HepG2 (cell line): ENCODE results near the gene MTF2. TPM values are rescaled to one million over a fixed set of nuclear protein-coding genes. Genes with fewer than 3 reads are reported as not detected.

Experiments
- AGO2 ChIP-seq: fragments of 200-400 bp; formaldehyde crosslinking; optimal IDR thresholded peaks from 2 replicates; pipeline ENCODE3; 2017; ENCODE audit warnings: mild to moderate bottlenecking, low read depth, low read length, moderate library complexity
- ATF1 ChIP-seq: IDR thresholded peaks from 2 replicates; pipeline ENCODE4 v1.6.1; 2016; ENCODE audit warnings: mild to moderate bottlenecking, control low read depth
- FOXO1 ChIP-seq: sonication (generic); formaldehyde crosslinking; IDR thresholded peaks from 2 replicates; pipeline ENCODE4 v1.4.0; 2020; ENCODE audit warnings: missing genetic modification reagents
- GATAD2A ChIP-seq: IDR thresholded peaks from 2 replicates; pipeline ENCODE4 v1.6.1; 2016
- GFI1 ChIP-seq: sonication (generic); formaldehyde crosslinking; IDR thresholded peaks from 2 replicates; pipeline ENCODE4 v1.5.0; 2020; ENCODE audit warnings: missing genetic modification reagents, mild to moderate bottlenecking, borderline replicate concordance
- HNF4A ChIP-seq: sonication (generic); formaldehyde crosslinking; IDR thresholded peaks from 2 replicates; pipeline ENCODE4 v1.4.0; 2020; ENCODE audit warnings: missing genetic modification reagents
- HNF4G ChIP-seq, 2 experiments: sonication (generic) in 1 of 2; formaldehyde crosslinking in 1 of 2; IDR thresholded peaks; 2 replicates each; pipeline versions ENCODE4 v1.4.0 to v1.6.1; 2011 to 2020; ENCODE audit warnings: borderline replicate concordance in 2 of 2, low read depth in 2 of 2, mild to moderate bottlenecking in 2 of 2, low read length in 1 of 2, missing genetic modification reagents in 1 of 2, moderate library complexity in 1 of 2
- HNRNPH1 ChIP-seq: fragments of 200-400 bp; formaldehyde crosslinking; optimal IDR thresholded peaks from 2 replicates; pipeline ENCODE3; 2017; ENCODE audit warnings: mild to moderate bottlenecking, low read depth, low read length
- KLF16 ChIP-seq, 2 experiments: sonication (generic) in 1 of 2; formaldehyde crosslinking in 1 of 2; IDR thresholded peaks; 2 replicates each; pipeline versions ENCODE4 v1.6.1 to v1.8.0; 2016 to 2023; ENCODE audit warnings: missing genetic modification reagents in 2 of 2, missing compliant biosample characterization in 1 of 2
- KLF9 ChIP-seq: IDR thresholded peaks from 2 replicates; pipeline ENCODE4 v1.6.1; 2016; ENCODE audit warnings: low read depth
- LCORL ChIP-seq, 2 experiments: fragments of 450-650 bp in 1 of 2; sonication (generic) in 1 of 2; formaldehyde crosslinking in 1 of 2; IDR thresholded peaks; 2 replicates each; pipeline versions ENCODE4 v1.5.0 to v1.6.1; 2017 to 2020; ENCODE audit warnings: antibody characterized with exemption in 1 of 2, missing genetic modification reagents in 1 of 2
- MBNL3 ChIP-seq: fragments of 250-450 bp; sonication (Bioruptor Pico); conservative IDR thresholded peaks from 2 replicates; pipeline ENCODE4 v1.8.0; 2022; ENCODE audit warnings: mild to moderate bottlenecking, inconsistent platforms
- NCOR1 ChIP-seq: fragments of 200-600 bp; sonication (generic); IDR thresholded peaks from 2 replicates; pipeline ENCODE4 v1.7.0; 2017; ENCODE audit warnings: antibody characterized with exemption, low read length, borderline replicate concordance
- NFKBIZ ChIP-seq: IDR thresholded peaks from 2 replicates; pipeline ENCODE4 v1.6.1; 2018; ENCODE audit warnings: missing genetic modification reagents, missing compliant biosample characterization
- RNF2 ChIP-seq: fragments of 450-650 bp; conservative IDR thresholded peaks from 2 replicates; pipeline ENCODE4 v1.6.1; 2016; ENCODE audit warnings: low read depth
- SRSF4 ChIP-seq: fragments of 200-400 bp; formaldehyde crosslinking; IDR thresholded peaks from one replicate; pipeline ENCODE4 v1.6.1; 2018; ENCODE audit warnings: mild to moderate bottlenecking, low read depth, low read length, moderate library complexity; ENCODE audit not compliant: poor library complexity, severe bottlenecking
- TIGD3 ChIP-seq: sonication (generic); formaldehyde crosslinking; IDR thresholded peaks from 2 replicates; pipeline ENCODE4 v1.5.1; 2020; ENCODE audit warnings: mild to moderate bottlenecking, missing genetic modification reagents, borderline replicate concordance
- ZFP36 ChIP-seq: fragments of 150-350 bp; IDR thresholded peaks from 2 replicates; pipeline ENCODE4 v1.6.1; 2018; ENCODE audit warnings: borderline replicate concordance, low read length, low read depth; ENCODE audit not compliant: partially characterized antibody
- ZNF251 ChIP-seq: sonication (generic); formaldehyde crosslinking; IDR thresholded peaks from 2 replicates; pipeline ENCODE4 v1.9.0; 2021; ENCODE audit warnings: mild to moderate bottlenecking, missing genetic modification reagents
- ZNF670 ChIP-seq: sonication (generic); formaldehyde crosslinking; IDR thresholded peaks from 2 replicates; pipeline ENCODE4 v1.8.0; 2022; ENCODE audit warnings: mild to moderate bottlenecking, missing genetic modification reagents, borderline replicate concordance
- polyA plus RNA-seq, 8 experiments: library from polyadenylated mRNA; depleted of rRNA in 3 of 8; stranded (reverse) in 7 of 8; unstranded in 1 of 8; fragments of >200 nt; fragmentation: Illumina TruSeq in 4 of 8; extraction: Trizol in 4 of 8; gene quantifications; 2 replicates each; pipeline versions ENCODE4 v1.2.1 to v1.2.3, GENCODE V29; 2011 to 2016; ENCODE audit warnings: low read depth in 4 of 8, missing spikeins in 1 of 8, mixed read lengths in 1 of 8; ENCODE audit not compliant: insufficient read depth in 1 of 8
- total RNA-seq, 5 experiments: library from RNA; depleted of rRNA; stranded (reverse); fragments of >200 nt; fragmentation: Illumina TruSeq; extraction: Trizol; gene quantifications; 2 replicates each; pipeline ENCODE4 v1.2.3, GENCODE V29; 2016; ENCODE audit warnings: low read depth in 1 of 5
- TF ChIP-seq, protein P1 (sequence below): sonication (generic); formaldehyde crosslinking; IDR thresholded peaks from 2 replicates; pipeline ENCODE4 v1.8.1; 2022; ENCODE audit warnings: mild to moderate bottlenecking, missing genetic modification reagents
- TF ChIP-seq, protein P2 (sequence below): sonication (generic); formaldehyde crosslinking; IDR thresholded peaks from 2 replicates; pipeline ENCODE4 v1.5.1; 2020; ENCODE audit warnings: missing genetic modification reagents, mild to moderate bottlenecking, borderline replicate concordance
- TF ChIP-seq, protein P3 (sequence below): IDR thresholded peaks from 2 replicates; pipeline ENCODE4 v1.6.1; 2016; ENCODE audit warnings: mild to moderate bottlenecking, missing biosample characterization, missing genetic modification reagents

Gene MTF2
- total and polyA plus RNA-seq, 2 of the 13 experiments (the other 11 are each of a cell fraction or from before 2014, with no cell fraction given), result 48.7 to 53.9 TPM

DNA sequence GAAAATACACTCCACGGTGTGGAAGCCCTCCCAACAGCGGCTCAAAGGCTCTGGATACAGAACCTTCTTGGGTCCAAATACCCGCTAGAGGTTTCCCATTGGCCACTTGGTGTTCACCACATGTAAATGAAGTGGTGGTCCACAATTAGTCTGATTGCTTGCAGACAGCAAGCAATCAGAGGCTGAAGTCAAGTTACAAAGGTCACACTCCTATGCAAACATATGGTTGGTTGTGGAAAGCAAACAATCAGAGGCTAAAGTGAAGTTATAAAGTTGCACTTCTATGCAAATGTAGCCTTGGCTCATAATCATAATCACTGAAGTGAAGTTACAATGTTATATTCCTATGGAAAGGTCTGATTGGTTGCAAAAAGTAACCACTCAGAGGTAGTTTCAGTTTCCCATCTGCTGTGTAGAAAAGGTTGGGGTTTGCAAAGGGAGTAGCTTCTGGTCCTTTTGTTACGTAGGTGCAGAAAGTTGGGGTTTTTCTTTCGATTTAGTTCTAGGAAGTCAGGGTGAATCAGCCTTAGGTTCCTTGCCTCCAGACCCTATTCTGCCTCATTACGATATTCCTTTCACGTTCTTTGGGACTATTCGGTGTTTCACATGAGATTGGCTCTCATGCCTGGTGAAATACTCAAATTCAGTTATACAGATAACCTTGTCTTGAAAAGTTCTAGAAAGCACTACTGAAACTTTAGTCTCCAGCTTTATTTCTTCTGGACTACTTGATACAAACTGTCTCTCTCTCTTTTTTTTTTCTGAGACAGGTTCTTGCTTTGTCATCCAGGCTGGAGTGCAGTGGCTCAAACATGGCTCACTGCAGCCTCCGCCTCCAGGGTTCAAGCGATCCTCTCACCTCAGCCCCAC lies 36.7 kb upstream of the MTF2 start (continued):
- TF ChIP-seq NCOR1 (0 out of 2 replicates have a peak, but pooled peaks have one; percentile 17), ZNF251 (CRISPR knock-in tag) (no peak), HNF4A (CRISPR knock-in tag) (peak; percentile 80), SRSF4 (no peak), FOXO1 (CRISPR knock-in tag) (no peak), AGO2 (no peak), KLF16 (CRISPR knock-in tag; IDR thresholded peaks at IDR 0.05) (no peak), ZNF670 (CRISPR knock-in tag) (no peak), HNRNPH1 (no peak), LCORL (IDR thresholded peaks at IDR 0.05) (no peak), LCORL (CRISPR knock-in tag; IDR thresholded peaks at IDR 0.05) (no peak), MBNL3 (CRISPR knock-in tag) (no peak), RNF2 (no peak), NFKBIZ (no peak), GATAD2A (CRISPR knock-in tag) (peak; percentile 26; the same call in 1 of the 2 replicates), ZFP36 (no peak), ATF1 (peak; percentile 39; the same call in 1 of the 2 replicates), GFI1 (CRISPR knock-in tag) (peak; percentile 42; the same call in 1 of the 2 replicates), TIGD3 (CRISPR knock-in tag) (no peak), HNF4G (IDR thresholded peaks at IDR 0.05; ENCODE audit: borderline replicate concordance, low read depth, low read length) (peak; percentile 63), HNF4G (CRISPR knock-in tag; IDR thresholded peaks at IDR 0.05; ENCODE audit: borderline replicate concordance, low read depth) (no peak), KLF9 (no peak)
- TF ChIP-seq, protein P1, sequence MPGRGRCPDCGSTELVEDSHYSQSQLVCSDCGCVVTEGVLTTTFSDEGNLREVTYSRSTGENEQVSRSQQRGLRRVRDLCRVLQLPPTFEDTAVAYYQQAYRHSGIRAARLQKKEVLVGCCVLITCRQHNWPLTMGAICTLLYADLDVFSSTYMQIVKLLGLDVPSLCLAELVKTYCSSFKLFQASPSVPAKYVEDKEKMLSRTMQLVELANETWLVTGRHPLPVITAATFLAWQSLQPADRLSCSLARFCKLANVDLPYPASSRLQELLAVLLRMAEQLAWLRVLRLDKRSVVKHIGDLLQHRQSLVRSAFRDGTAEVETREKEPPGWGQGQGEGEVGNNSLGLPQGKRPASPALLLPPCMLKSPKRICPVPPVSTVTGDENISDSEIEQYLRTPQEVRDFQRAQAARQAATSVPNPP (CRISPR knock-in tag), result no peak
- TF ChIP-seq, protein P2, sequence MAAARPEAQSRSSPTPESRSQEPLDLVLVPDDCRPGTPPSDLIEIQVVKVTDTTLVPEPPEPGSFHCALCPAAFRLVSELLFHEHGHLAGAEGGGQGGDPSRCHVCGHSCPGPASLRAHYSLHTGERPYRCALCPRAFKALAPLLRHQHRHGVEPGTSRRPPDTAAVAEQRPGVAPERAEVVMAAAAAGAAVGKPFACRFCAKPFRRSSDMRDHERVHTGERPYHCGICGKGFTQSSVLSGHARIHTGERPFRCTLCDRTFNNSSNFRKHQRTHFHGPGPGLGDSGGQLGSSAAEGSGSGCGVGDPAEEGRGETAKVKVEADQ, result no peak
- TF ChIP-seq, protein P3, sequence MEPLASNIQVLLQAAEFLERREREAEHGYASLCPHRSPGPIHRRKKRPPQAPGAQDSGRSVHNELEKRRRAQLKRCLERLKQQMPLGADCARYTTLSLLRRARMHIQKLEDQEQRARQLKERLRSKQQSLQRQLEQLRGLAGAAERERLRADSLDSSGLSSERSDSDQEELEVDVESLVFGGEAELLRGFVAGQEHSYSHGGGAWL (CRISPR knock-in tag), result no peak
